WTC11 (cell line): ENCODE results near the gene YAF2.

ENCODE experiments used
- MLX ChIP-seq: sonication (generic); formaldehyde crosslinking; IDR thresholded peaks from 2 replicates; pipeline ENCODE4 v1.8.1; 2023; ENCODE audit warnings: mild to moderate bottlenecking, missing genetic modification reagents, moderate library complexity
- ZNF281 ChIP-seq: sonication (generic); formaldehyde crosslinking; IDR thresholded peaks from 2 replicates; pipeline ENCODE4 v1.8.0; 2023; ENCODE audit warnings: mild to moderate bottlenecking, missing genetic modification reagents

GRCh38 chr12:42128327-42128726 lies 109.7 kb downstream of the YAF2 start:
- TF ChIP-seq ZNF281: no peak
- TF ChIP-seq MLX (CRISPR knock-in tag): no peak
